Measurements from ENCODE around the gene SSU72. TPM values are rescaled to one million over a fixed set of nuclear protein-coding genes. Genes with fewer than 3 reads are reported as not detected.

The SSU72 gene
- total and polyA plus RNA-seq, 5 donors, result 112 to 130 (median 113) TPM

GRCh38 chr1:1618396-1619068 is 43.9 kb upstream of the SSU72 start:
- H3K27me3 ChIP-seq (ENCODE audit: control insufficient read depth, insufficient read depth), result no peaks in the 10 kb centered on the region
- intact Hi-C loops (cut with DNase I), result no loop called here
- ATAC-seq (no peak), DNase-seq (peak; percentile 23 to 61 (median 49))
- H3K4me1 ChIP-seq (ENCODE audit: control insufficient read depth, insufficient read depth, low read length), result peaks cover 10% of the 10 kb centered on the region
- H3K9me3 ChIP-seq (ENCODE audit: control insufficient read depth, low read length), result no peaks in the 10 kb centered on the region
- H3K4me3 ChIP-seq (ENCODE audit: low read length), result no peak overlapping the region
- WGBS, result 96% methylated on average over 9 of the region's 9 CpGs
- no peak overlapping the region for H3K27ac ChIP-seq (ENCODE audit: low read length)

GRCh38 chr1:1617925-1618324 is 43.3 kb upstream of the SSU72 start:
- ATAC-seq (no peak), DNase-seq (peak; percentile 2 to 48 (median 44))
- Histone ChIP-seq H3K9me3 (ENCODE audit: control insufficient read depth, low read length) (no peaks in the 10 kb centered on the region), H3K27me3 (ENCODE audit: control insufficient read depth, insufficient read depth) (no peaks in the 10 kb centered on the region), H3K4me1 (ENCODE audit: control insufficient read depth, insufficient read depth, low read length) (peaks cover 10% of the 10 kb centered on the region), H3K27ac (ENCODE audit: low read length) (no peak overlapping the region), H3K4me3 (ENCODE audit: low read length) (no peak overlapping the region)
- WGBS, result 95% methylated on average over 6 of the region's 6 CpGs
- intact Hi-C loops (cut with DNase I), result no loop called here

GRCh38 chr1:1617516-1617915 is 42.9 kb upstream of the SSU72 start:
- H3K4me3 ChIP-seq (ENCODE audit: low read length), result no peak overlapping the region
- no peak overlapping the region for H3K27ac ChIP-seq (ENCODE audit: low read length)
- DNase-seq (peak; percentile 9 to 40 (median 22)), ATAC-seq (no peak)
- H3K27me3 ChIP-seq (ENCODE audit: control insufficient read depth, insufficient read depth), result no peaks in the 10 kb centered on the region
- 89% methylated on average over 11 of the region's 11 CpGs for WGBS
- intact Hi-C loops (cut with DNase I), result no loop called here
- peaks cover 10% of the 10 kb centered on the region for H3K4me1 ChIP-seq (ENCODE audit: control insufficient read depth, insufficient read depth, low read length)
- H3K9me3 ChIP-seq (ENCODE audit: control insufficient read depth, low read length), result no peaks in the 10 kb centered on the region

- intact Hi-C loops (cut with DNase I), result no loop called here
- no peak for ATAC-seq
- WGBS, result 78% methylated on average over 19 of the region's 19 CpGs
- H3K4me3 ChIP-seq (ENCODE audit: low read length), result peak overlapping the region; percentile 93
- H3K27ac ChIP-seq (ENCODE audit: low read length), result no peak overlapping the region
- H3K9me3 ChIP-seq (ENCODE audit: control insufficient read depth, low read length), result no peaks in the 10 kb centered on the region
- DNase-seq, result peak in 2 of 3 donors; percentile 56 to 65
- peaks cover 10% of the 10 kb centered on the region for H3K4me1 ChIP-seq (ENCODE audit: control insufficient read depth, insufficient read depth, low read length)
- H3K27me3 ChIP-seq (ENCODE audit: control insufficient read depth, insufficient read depth), result no peaks in the 10 kb centered on the region
Observed at GRCh38 chr1:1616838-1617237, 42.2 kb upstream of the SSU72 start.

GRCh38 chr1:1616045-1616790 is 41.6 kb upstream of the SSU72 start:
- DNase-seq (peak; percentile 60 to 83 (median 82)), ATAC-seq (peak in 1 of 2 donors; percentile 3)
- Histone ChIP-seq H3K4me1 (ENCODE audit: control insufficient read depth, insufficient read depth, low read length) (peaks cover 10% of the 10 kb centered on the region), H3K27ac (ENCODE audit: low read length) (peak overlapping the region; percentile 99), H3K9me3 (ENCODE audit: control insufficient read depth, low read length) (no peaks in the 10 kb centered on the region), H3K27me3 (ENCODE audit: control insufficient read depth, insufficient read depth) (no peaks in the 10 kb centered on the region), H3K4me3 (ENCODE audit: low read length) (peak overlapping the region; percentile 93)
- 5% methylated on average over 80 of the region's 80 CpGs for WGBS
- intact Hi-C loops (cut with DNase I), result no loop called here

GRCh38 chr1:1615256-1616044 is 40.8 kb upstream of the SSU72 start, which contains the start of gene MIB2:
Gene MIB2, plus strand, starts transcription at chr1:1615500. Its CDS starts 7,953 bp downstream, at chr1:1623453.
- peak within 1 kb of the TSS; percentile 99 for H3K27ac ChIP-seq (ENCODE audit: low read length)
- peaks cover 10% of the 10 kb centered on the region for H3K4me1 ChIP-seq (ENCODE audit: control insufficient read depth, insufficient read depth, low read length)
- H3K27me3 ChIP-seq (ENCODE audit: control insufficient read depth, insufficient read depth), result no peaks in the 10 kb centered on the region
- intact Hi-C loops (cut with DNase I), result no loop called here
- H3K9me3 ChIP-seq (ENCODE audit: control insufficient read depth, low read length), result no peaks in the 10 kb centered on the region
- WGBS, result under 1% methylated on average over 107 of the region's 107 CpGs
- H3K4me3 ChIP-seq (ENCODE audit: low read length), result peak within 1 kb of the TSS; percentile 93
- DNase-seq (peak; percentile 97 to 99 (median 99)), ATAC-seq (peak; percentile 96)

GRCh38 chr1:1614954-1615255 is 40.2 kb upstream of the SSU72 start:
- peak overlapping the region; percentile 4 for H3K27ac ChIP-seq (ENCODE audit: low read length)
- WGBS, result under 1% methylated on average over 23 of the region's 23 CpGs
- intact Hi-C loops (cut with DNase I), result no loop called here
- H3K4me3 ChIP-seq (ENCODE audit: low read length), result peak overlapping the region; percentile 93
- H3K4me1 ChIP-seq (ENCODE audit: control insufficient read depth, insufficient read depth, low read length), result peaks cover 10% of the 10 kb centered on the region
- no peaks in the 10 kb centered on the region for H3K9me3 ChIP-seq (ENCODE audit: control insufficient read depth, low read length)
- no peak for DNase-seq
- ATAC-seq, result no peak
- no peaks in the 10 kb centered on the region for H3K27me3 ChIP-seq (ENCODE audit: control insufficient read depth, insufficient read depth)

- Histone ChIP-seq H3K27me3 (ENCODE audit: control insufficient read depth, insufficient read depth) (no peaks in the 10 kb centered on the region), H3K9me3 (ENCODE audit: control insufficient read depth, low read length) (no peaks in the 10 kb centered on the region), H3K4me1 (ENCODE audit: control insufficient read depth, insufficient read depth, low read length) (peaks cover 10% of the 10 kb centered on the region), H3K27ac (ENCODE audit: low read length) (peak overlapping the region; percentile 34), H3K4me3 (ENCODE audit: low read length) (peak overlapping the region; percentile 93)
- ATAC-seq (peak in 1 of 2 donors; percentile 1), DNase-seq (peak; percentile 54 to 60 (median 60))
- WGBS, result 10% methylated on average over 30 of the region's 30 CpGs
- intact Hi-C loops (cut with DNase I), result no loop called here
Observed at GRCh38 chr1:1614204-1614953, 39.7 kb upstream of the SSU72 start.

- DNase-seq, result peak in 1 of 3 donors; percentile 6
- no peaks in the 10 kb centered on the region for H3K9me3 ChIP-seq (ENCODE audit: control insufficient read depth, low read length)
- no peak overlapping the region for H3K27ac ChIP-seq (ENCODE audit: low read length)
- H3K4me3 ChIP-seq (ENCODE audit: low read length), result no peak overlapping the region
- 53% methylated on average over 11 of the region's 11 CpGs for WGBS
- intact Hi-C loops (cut with DNase I), result no loop called here
- ATAC-seq, result no peak
- no peaks in the 10 kb centered on the region for H3K27me3 ChIP-seq (ENCODE audit: control insufficient read depth, insufficient read depth)
- H3K4me1 ChIP-seq (ENCODE audit: control insufficient read depth, insufficient read depth, low read length), result peaks cover 10% of the 10 kb centered on the region
Observed at GRCh38 chr1:1613509-1614082, 38.9 kb upstream of the SSU72 start.

- 87% methylated on average over 3 of the region's 3 CpGs for whole genome bisulfite sequencing
- Histone ChIP-seq H3K4me1 (ENCODE audit: control insufficient read depth, insufficient read depth, low read length) (peaks cover 10% of the 10 kb centered on the region), H3K27ac (ENCODE audit: low read length) (no peak overlapping the region), H3K27me3 (ENCODE audit: control insufficient read depth, insufficient read depth) (no peaks in the 10 kb centered on the region), H3K4me3 (ENCODE audit: low read length) (no peak overlapping the region), H3K9me3 (ENCODE audit: control insufficient read depth, low read length) (no peaks in the 10 kb centered on the region)
- DNase-seq, result no peak
- intact Hi-C loops (cut with DNase I), result no loop called here
- ATAC-seq, result no peak
Observed at GRCh38 chr1:1612104-1612400, 37.4 kb upstream of the SSU72 start.
